HL-60 (cell line): ENCODE data around the gene HOXD3.

Source experiments
- CTCF ChIP-seq: IDR thresholded peaks from one replicate; pipeline ENCODE4 v1.5.1; 2011; ENCODE audit warnings: low read length, control low read depth, inconsistent platforms; ENCODE audit not compliant: insufficient read depth
- POLR2AphosphoS5 ChIP-seq: IDR thresholded peaks from 2 replicates; pipeline ENCODE4 v1.6.1; 2012; ENCODE audit warnings: low read depth
- REST ChIP-seq: IDR thresholded peaks from 2 replicates; pipeline ENCODE4 v1.6.1; 2012; ENCODE audit warnings: low read depth; ENCODE audit not compliant: insufficient replicate concordance

GRCh38 chr2:176186024-176186423 lies 28.9 kb downstream of the HOXD3 start:
- TF ChIP-seq CTCF (no peak), REST (no peak), POLR2AphosphoS5 (no peak)
